Astrocyte (in vitro differentiated cells and primary cell): ENCODE results near the gene MYH7B. TPM values are rescaled to one million over a fixed set of nuclear protein-coding genes. Genes with fewer than 3 reads are reported as not detected.

Experiments
- DNase-seq: peaks from one replicate; pipeline ENCODE4 v3.0.0-alpha.2; 2010; ENCODE audit warnings: low read depth
- FAIRE-seq: peaks from 2 replicates; lab custom pipeline; 2011; peaks lifted over from hg19 to GRCh38; lab: Jason Lieb, UNC
- H2AFZ ChIP-seq: 2 replicates; pipeline ENCODE4 v1.6.0; 2012; ENCODE audit warnings: low read depth, low read length, inconsistent platforms
- H3K27ac ChIP-seq: 2 replicates; pipeline ENCODE4 v1.5.1; 2011; ENCODE audit warnings: low read depth, low read length, inconsistent platforms
- H3K27me3 ChIP-seq: 2 replicates; pipeline ENCODE4 v1.6.0; 2011; ENCODE audit warnings: low read length, inconsistent platforms; ENCODE audit not compliant: insufficient read depth
- H3K36me3 ChIP-seq: 2 replicates; pipeline ENCODE4 v1.5.1; 2011; ENCODE audit warnings: low read length, inconsistent platforms; ENCODE audit not compliant: insufficient read depth
- H3K4me1 ChIP-seq: 2 replicates; pipeline ENCODE4 v1.5.1; 2011; ENCODE audit warnings: low read length, inconsistent platforms; ENCODE audit not compliant: insufficient read depth
- H3K4me2 ChIP-seq: 2 replicates; pipeline ENCODE4 v1.6.0; 2012; ENCODE audit warnings: low read length, inconsistent platforms
- H3K4me3 ChIP-seq: 2 replicates; pipeline ENCODE4 v1.5.1; 2011; ENCODE audit warnings: low read depth, mild to moderate bottlenecking, low read length, inconsistent platforms; ENCODE audit not compliant: insufficient read depth
- H3K79me2 ChIP-seq: 2 replicates; pipeline ENCODE4 v1.6.0; 2012; ENCODE audit warnings: mild to moderate bottlenecking, low read length, inconsistent platforms; ENCODE audit not compliant: insufficient read depth
- H3K9ac ChIP-seq: 2 replicates; pipeline ENCODE4 v1.6.0; 2012; ENCODE audit warnings: mild to moderate bottlenecking, low read length, inconsistent platforms
- H3K9me3 ChIP-seq: 2 replicates; pipeline ENCODE4 v1.5.1; 2012; ENCODE audit warnings: low read depth, mild to moderate bottlenecking, low read length, inconsistent platforms; ENCODE audit not compliant: insufficient read depth
- H4K20me1 ChIP-seq: 2 replicates; pipeline ENCODE4 v1.6.0; 2012; ENCODE audit warnings: low read length, inconsistent platforms; ENCODE audit not compliant: insufficient read depth
- H3K27ac Mint-ChIP-seq: one replicate; pipeline ENCODE4 v1.8.0; 2021; ENCODE audit warnings: mild to moderate bottlenecking, mixed read lengths; ENCODE audit not compliant: unreplicated experiment
- H3K27me3 Mint-ChIP-seq: one replicate; pipeline ENCODE4 v1.8.0; 2021; ENCODE audit warnings: low read depth, mixed read lengths; ENCODE audit not compliant: unreplicated experiment
- H3K36me3 Mint-ChIP-seq: one replicate; pipeline ENCODE4 v1.8.0; 2021; ENCODE audit warnings: low read depth, mixed read lengths; ENCODE audit not compliant: unreplicated experiment
- H3K4me1 Mint-ChIP-seq: one replicate; pipeline ENCODE4 v1.8.0; 2021; ENCODE audit warnings: low read depth, mixed read lengths; ENCODE audit not compliant: unreplicated experiment
- H3K4me3 Mint-ChIP-seq: one replicate; pipeline ENCODE4 v1.8.0; 2021; ENCODE audit warnings: mild to moderate bottlenecking, moderate library complexity, mixed read lengths; ENCODE audit not compliant: unreplicated experiment
- H3K9me3 Mint-ChIP-seq: one replicate; pipeline ENCODE4 v1.8.0; 2021; ENCODE audit warnings: mild to moderate bottlenecking, mixed read lengths; ENCODE audit not compliant: unreplicated experiment
- EZH2 ChIP-seq: IDR thresholded peaks from 2 replicates; pipeline ENCODE4 v1.6.1; 2012; ENCODE audit warnings: mild to moderate bottlenecking, low read length, inconsistent platforms; ENCODE audit not compliant: insufficient read depth
- total RNA-seq: library from RNA; stranded (reverse); gene quantifications from 2 replicates; pipeline ENCODE4 v1.2.1, GENCODE V29; 2021
- TF ChIP-seq, protein P1 (sequence below): IDR thresholded peaks from 2 replicates; pipeline ENCODE4 v1.5.1; 2011; ENCODE audit warnings: low read depth, mild to moderate bottlenecking, inconsistent platforms, low read length, moderate library complexity; ENCODE audit not compliant: insufficient read depth

Gene MYH7B
- total RNA-seq, 1 donor from 2014 or later = 0.11 TPM

DNA sequence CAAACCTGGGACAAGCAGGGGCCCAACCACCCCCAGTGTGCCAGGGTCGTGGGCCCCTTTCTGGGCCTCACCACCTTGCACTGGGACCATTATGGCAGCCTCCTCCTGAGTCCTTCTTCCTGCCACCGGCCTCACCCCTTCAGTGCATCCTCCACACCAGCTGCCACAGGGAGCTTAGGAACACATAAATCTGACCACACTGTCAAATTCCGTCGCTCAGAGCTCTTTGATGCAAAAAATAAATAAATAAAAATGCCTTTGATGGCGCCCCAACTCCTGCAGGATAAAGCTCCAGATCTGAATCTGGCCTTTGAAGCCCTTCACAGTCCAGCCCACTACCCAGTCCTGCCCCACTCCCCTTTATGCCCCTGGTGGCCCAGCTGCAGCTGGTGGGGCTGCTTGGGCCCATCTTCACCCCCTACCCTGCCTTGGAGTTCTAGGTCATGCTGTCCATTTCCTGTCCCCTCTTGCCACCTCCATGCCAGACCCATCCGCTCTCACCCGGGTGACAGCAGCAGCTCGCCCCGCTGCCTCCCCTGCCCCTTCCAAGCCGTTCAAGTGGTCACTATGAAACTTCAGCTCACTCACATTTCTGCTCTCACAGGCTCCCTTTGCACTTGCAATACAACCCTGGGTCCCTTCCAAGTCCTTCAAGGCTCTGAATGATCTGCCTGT lies 16.0 kb downstream of the MYH7B start:
- Mint-ChIP-seq H3K4me1 (no peaks in the 10 kb centered on the region), H3K36me3 (no peaks in the 10 kb centered on the region), H3K9me3 (peaks cover 3% of the 10 kb centered on the region), H3K27me3 (peaks cover 34% of the 10 kb centered on the region), H3K4me3 (no peak overlapping the region), H3K27ac (no peak overlapping the region)
- DNase-seq (no peak), FAIRE-seq (no peak)
- TF ChIP-seq, protein P1, sequence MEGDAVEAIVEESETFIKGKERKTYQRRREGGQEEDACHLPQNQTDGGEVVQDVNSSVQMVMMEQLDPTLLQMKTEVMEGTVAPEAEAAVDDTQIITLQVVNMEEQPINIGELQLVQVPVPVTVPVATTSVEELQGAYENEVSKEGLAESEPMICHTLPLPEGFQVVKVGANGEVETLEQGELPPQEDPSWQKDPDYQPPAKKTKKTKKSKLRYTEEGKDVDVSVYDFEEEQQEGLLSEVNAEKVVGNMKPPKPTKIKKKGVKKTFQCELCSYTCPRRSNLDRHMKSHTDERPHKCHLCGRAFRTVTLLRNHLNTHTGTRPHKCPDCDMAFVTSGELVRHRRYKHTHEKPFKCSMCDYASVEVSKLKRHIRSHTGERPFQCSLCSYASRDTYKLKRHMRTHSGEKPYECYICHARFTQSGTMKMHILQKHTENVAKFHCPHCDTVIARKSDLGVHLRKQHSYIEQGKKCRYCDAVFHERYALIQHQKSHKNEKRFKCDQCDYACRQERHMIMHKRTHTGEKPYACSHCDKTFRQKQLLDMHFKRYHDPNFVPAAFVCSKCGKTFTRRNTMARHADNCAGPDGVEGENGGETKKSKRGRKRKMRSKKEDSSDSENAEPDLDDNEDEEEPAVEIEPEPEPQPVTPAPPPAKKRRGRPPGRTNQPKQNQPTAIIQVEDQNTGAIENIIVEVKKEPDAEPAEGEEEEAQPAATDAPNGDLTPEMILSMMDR = no peak
- TF ChIP-seq EZH2 = no peak
- peaks cover 6% of the 10 kb centered on the region for H3K27me3 ChIP-seq
- H3K36me3 ChIP-seq = no peaks in the 10 kb centered on the region
- no peaks in the 10 kb centered on the region for H3K4me1 ChIP-seq
- H3K9ac ChIP-seq = no peak overlapping the region
- no peaks in the 10 kb centered on the region for H3K79me2 ChIP-seq
- no peak overlapping the region for H3K27ac ChIP-seq
- H3K4me3 ChIP-seq = no peak overlapping the region
- H2AFZ ChIP-seq = no peak overlapping the region
- H3K9me3 ChIP-seq = no peaks in the 10 kb centered on the region
- no peak overlapping the region for H3K4me2 ChIP-seq
- no peaks in the 10 kb centered on the region for H4K20me1 ChIP-seq

DNA sequence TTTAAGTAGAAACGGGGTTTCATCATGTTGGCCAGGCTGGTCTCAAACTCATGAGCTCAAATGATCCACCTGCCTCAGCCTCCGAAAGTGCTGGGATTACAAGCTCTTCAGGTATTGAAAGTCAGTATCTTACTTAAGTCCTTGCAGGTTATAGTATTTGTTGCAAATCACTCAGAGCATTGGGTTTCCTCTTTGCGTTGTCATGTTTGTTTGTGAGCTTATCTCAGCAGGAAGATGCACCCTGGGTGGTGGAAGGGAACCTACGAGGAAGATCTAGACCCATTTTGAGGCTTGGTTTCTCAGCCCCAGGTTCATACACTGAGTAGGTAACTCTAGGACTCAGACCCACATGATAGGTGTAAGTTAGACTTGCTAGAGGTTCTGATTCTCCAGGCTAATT lies 18.6 kb downstream of the MYH7B start:
- DNase-seq (no peak), FAIRE-seq (no peak)
- Histone ChIP-seq H4K20me1 (no peaks in the 10 kb centered on the region), H3K4me2 (no peak overlapping the region), H3K4me3 (no peak overlapping the region), H3K27ac (no peak overlapping the region), H3K36me3 (no peaks in the 10 kb centered on the region), H3K79me2 (no peaks in the 10 kb centered on the region), H3K9ac (no peak overlapping the region), H3K4me1 (no peaks in the 10 kb centered on the region), H3K9me3 (no peaks in the 10 kb centered on the region), H2AFZ (no peak overlapping the region), H3K27me3 (peaks cover 12% of the 10 kb centered on the region)
- TF ChIP-seq, protein P1 = no peak
- no peak for TF ChIP-seq EZH2
- H3K27ac Mint-ChIP-seq = no peak overlapping the region
- H3K27me3 Mint-ChIP-seq = peaks cover 45% of the 10 kb centered on the region
- H3K4me3 Mint-ChIP-seq = no peak overlapping the region
- H3K36me3 Mint-ChIP-seq = no peaks in the 10 kb centered on the region
- peaks cover 3% of the 10 kb centered on the region for H3K9me3 Mint-ChIP-seq
- H3K4me1 Mint-ChIP-seq = no peaks in the 10 kb centered on the region

DNA sequence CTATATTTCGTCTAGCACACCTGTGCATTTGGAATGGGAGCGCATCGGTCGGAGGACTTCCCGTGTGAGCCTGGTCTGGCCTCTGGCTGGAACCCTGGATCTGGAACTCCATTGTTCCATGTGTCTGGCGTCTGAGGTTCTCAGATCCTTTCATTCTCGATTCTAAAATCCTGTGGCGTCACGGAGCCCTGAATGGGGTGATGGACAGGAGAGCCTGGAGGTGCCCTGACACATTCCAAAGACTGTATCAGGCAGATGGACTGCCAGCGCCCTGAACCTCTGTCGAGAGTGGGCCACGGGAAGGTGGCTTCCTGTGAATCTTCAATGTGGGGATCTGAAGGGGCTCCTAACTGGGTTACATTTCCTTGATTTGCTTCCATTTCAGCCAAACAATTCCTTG lies 20.6 kb downstream of the MYH7B start:
- H3K79me2 ChIP-seq = no peaks in the 10 kb centered on the region
- FAIRE-seq (no peak), DNase-seq (no peak)
- no peak overlapping the region for H3K4me3 ChIP-seq
- H3K4me1 Mint-ChIP-seq = no peaks in the 10 kb centered on the region
- H3K27me3 Mint-ChIP-seq = peaks cover 44% of the 10 kb centered on the region
- no peak overlapping the region for H3K4me3 Mint-ChIP-seq
- H3K9me3 Mint-ChIP-seq = peaks cover 3% of the 10 kb centered on the region
- TF ChIP-seq EZH2 = no peak
- TF ChIP-seq, protein P1 = no peak
- H3K27me3 ChIP-seq = peaks cover 12% of the 10 kb centered on the region
- no peaks in the 10 kb centered on the region for H3K9me3 ChIP-seq
- H4K20me1 ChIP-seq = no peaks in the 10 kb centered on the region
- no peaks in the 10 kb centered on the region for H3K4me1 ChIP-seq
- H3K36me3 Mint-ChIP-seq = no peaks in the 10 kb centered on the region
- no peak overlapping the region for H2AFZ ChIP-seq
- H3K27ac Mint-ChIP-seq = no peak overlapping the region
- H3K9ac ChIP-seq = no peak overlapping the region
- H3K27ac ChIP-seq = no peak overlapping the region
- H3K4me2 ChIP-seq = no peak overlapping the region
- H3K36me3 ChIP-seq = no peaks in the 10 kb centered on the region
